ENCODE measurements around the gene ADPRS. TPM values are rescaled to one million over a fixed set of nuclear protein-coding genes. Genes with fewer than 3 reads are reported as not detected.

Gene ADPRS
- total RNA-seq, 4 donors from 2014 or later, result 41.0 to 64.3 (median 48.0) TPM

DNA sequence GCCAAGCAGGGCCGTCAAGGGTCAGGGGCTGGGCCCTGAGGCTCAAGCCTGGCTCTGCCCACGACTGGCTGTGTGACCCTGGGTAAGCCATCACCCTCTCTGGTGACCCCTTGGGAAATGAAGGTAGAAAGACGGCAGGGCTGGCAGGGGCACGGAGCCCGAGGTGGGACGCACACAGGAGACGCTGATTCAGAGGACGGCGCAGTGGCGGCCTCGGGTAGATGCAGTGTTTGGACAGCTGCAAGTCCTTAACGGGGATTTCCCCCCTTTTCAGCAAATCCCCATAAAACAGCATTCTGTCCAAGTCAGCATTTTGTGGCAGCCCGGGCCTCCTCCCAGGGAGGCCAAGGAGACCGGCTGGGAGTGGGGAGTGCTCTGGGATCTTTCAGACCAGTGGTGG is 19.6 kb downstream of the ADPRS start:
- Histone ChIP-seq H3K36me3 (no peaks in the 10 kb centered on the region), H3K4me1 (peaks cover 0 to 34% (median 3%) of the 10 kb centered on the region in 4 donors), H3K27ac (peak overlapping the region in 2 of 4 donors; percentile 49 to 72), H3K4me3 (no peak overlapping the region), H3K9me3 (no peaks in the 10 kb centered on the region), H3K27me3 (no peaks in the 10 kb centered on the region)
- DNase-seq (ENCODE audit: low spot score in 2 of 2), result no peak
- TF ChIP-seq POLR2A (IDR thresholded peaks at IDR 0.05) (no peak), EP300 (IDR thresholded peaks at IDR 0.05) (no peak)
- TF ChIP-seq, protein P1, sequence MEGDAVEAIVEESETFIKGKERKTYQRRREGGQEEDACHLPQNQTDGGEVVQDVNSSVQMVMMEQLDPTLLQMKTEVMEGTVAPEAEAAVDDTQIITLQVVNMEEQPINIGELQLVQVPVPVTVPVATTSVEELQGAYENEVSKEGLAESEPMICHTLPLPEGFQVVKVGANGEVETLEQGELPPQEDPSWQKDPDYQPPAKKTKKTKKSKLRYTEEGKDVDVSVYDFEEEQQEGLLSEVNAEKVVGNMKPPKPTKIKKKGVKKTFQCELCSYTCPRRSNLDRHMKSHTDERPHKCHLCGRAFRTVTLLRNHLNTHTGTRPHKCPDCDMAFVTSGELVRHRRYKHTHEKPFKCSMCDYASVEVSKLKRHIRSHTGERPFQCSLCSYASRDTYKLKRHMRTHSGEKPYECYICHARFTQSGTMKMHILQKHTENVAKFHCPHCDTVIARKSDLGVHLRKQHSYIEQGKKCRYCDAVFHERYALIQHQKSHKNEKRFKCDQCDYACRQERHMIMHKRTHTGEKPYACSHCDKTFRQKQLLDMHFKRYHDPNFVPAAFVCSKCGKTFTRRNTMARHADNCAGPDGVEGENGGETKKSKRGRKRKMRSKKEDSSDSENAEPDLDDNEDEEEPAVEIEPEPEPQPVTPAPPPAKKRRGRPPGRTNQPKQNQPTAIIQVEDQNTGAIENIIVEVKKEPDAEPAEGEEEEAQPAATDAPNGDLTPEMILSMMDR (IDR thresholded peaks at IDR 0.05), result no peak
- WGBS, 2 donors, result 57 to 60% methylated on average over 14 of the region's 14 CpGs

DNA sequence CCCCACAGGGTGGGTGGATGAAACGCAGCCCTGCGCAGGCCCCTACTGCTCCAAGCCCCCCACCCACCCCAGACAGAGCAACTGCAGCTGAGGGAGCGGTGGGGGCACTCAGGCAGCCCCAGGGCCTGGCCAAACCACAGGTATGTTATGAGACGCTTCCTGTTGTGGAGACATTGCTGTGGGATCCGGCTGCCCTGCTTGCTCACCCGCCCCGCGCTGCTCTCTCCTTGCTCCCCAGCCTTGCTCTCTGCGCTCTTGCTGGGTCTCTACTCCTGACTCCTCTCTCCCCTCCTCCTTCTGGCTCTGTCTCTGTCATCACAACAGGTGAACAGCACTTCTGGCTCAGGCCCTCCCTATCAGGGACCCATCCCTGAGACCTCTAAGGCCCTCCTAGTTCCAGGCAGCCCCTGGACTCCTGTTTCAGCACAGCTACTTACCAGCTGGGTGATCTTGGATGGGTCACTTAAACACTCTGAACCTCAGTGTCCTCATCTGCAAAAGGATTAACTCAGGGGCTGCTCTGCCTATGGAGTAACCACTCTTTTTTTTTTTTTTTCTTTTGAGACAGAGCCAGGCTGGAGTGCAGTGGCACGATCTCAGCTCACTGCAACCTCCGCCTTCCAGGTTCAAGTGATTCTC is 20.5 kb downstream of the ADPRS start:
- TF ChIP-seq EP300 (IDR thresholded peaks at IDR 0.05) (no peak), POLR2A (IDR thresholded peaks at IDR 0.05) (no peak)
- TF ChIP-seq, protein P1 (IDR thresholded peaks at IDR 0.05), result no peak
- no peaks in the 10 kb centered on the region for H3K36me3 ChIP-seq
- H3K4me3 ChIP-seq, result no peak overlapping the region
- H3K9me3 ChIP-seq, result no peaks in the 10 kb centered on the region
- 65% methylated on average over 10 to 11 of the region's 11 CpGs for WGBS, 2 donors
- DNase-seq (ENCODE audit: low spot score in 2 of 2), result no peak
- H3K4me1 ChIP-seq, result peaks cover 0 to 34% (median 3%) of the 10 kb centered on the region in 4 donors
- H3K27ac ChIP-seq, result peak overlapping the region in 2 of 4 donors; percentile 25 to 49
- no peaks in the 10 kb centered on the region for H3K27me3 ChIP-seq

DNA sequence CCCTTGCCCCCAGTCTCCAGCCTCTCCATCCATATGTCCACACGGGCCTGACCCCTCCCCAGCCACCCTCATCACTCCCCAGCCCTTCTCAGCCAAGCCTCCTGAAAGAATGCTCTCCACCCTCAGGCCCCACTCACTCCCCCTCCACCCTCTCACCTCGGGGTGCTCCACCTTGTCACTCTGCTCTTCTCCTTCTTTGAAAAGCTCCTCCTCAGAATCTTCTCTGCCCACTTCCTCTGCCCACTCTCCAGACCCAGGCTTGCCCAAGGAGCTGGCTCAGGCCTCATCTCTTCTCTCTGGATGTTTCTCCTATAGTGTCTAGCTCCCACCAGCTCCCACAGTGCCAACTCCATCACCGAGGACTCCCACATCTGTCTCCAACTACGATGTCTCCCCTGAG is 22.5 kb downstream of the ADPRS start:
- Histone ChIP-seq H3K4me1 (peaks cover 0 to 51% (median 17%) of the 10 kb centered on the region in 4 donors), H3K36me3 (no peaks in the 10 kb centered on the region), H3K4me3 (no peak overlapping the region), H3K27ac (peak overlapping the region in 1 of 4 donors; percentile 20), H3K27me3 (no peaks in the 10 kb centered on the region), H3K9me3 (no peaks in the 10 kb centered on the region)
- no peak for DNase-seq (ENCODE audit: low spot score in 2 of 2)
- TF ChIP-seq POLR2A (IDR thresholded peaks at IDR 0.05), result no peak
- no peak for TF ChIP-seq EP300 (IDR thresholded peaks at IDR 0.05)
- TF ChIP-seq, protein P1 (IDR thresholded peaks at IDR 0.05), result no peak
- WGBS, 2 donors, result 57% methylated on average over 4 of the region's 4 CpGs

DNA sequence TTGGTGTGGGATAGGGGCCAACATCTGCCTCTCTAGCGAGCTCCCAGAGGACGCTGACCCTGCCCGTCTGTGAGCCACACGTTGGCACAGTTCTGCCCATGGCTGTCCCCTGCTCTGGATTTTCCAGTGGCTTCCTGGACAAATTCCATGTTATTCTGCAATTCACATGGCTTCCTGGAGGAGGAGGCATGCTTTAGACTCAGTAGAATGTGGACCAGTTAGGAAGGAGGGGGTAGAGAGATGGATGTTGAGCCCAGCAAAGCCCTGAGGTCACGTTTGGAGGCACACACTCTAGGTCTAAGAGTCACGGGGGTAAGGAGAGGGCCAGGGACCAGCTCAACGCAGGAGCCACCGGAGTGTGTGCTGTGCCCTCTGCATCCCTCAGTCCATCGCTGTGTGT is 24.1 kb downstream of the ADPRS start:
- TF ChIP-seq, protein P1 (IDR thresholded peaks at IDR 0.05), result no peak
- TF ChIP-seq POLR2A (IDR thresholded peaks at IDR 0.05) (no peak), EP300 (IDR thresholded peaks at IDR 0.05) (no peak)
- Histone ChIP-seq H3K27me3 (no peaks in the 10 kb centered on the region), H3K4me3 (no peak overlapping the region), H3K9me3 (no peaks in the 10 kb centered on the region), H3K4me1 (peaks cover 0 to 53% (median 20%) of the 10 kb centered on the region in 4 donors), H3K27ac (no peak overlapping the region), H3K36me3 (no peaks in the 10 kb centered on the region)
- 83 to 85% methylated on average over 9 of the region's 9 CpGs for WGBS, 2 donors
- DNase-seq (ENCODE audit: low spot score in 2 of 2), result no peak

DNA sequence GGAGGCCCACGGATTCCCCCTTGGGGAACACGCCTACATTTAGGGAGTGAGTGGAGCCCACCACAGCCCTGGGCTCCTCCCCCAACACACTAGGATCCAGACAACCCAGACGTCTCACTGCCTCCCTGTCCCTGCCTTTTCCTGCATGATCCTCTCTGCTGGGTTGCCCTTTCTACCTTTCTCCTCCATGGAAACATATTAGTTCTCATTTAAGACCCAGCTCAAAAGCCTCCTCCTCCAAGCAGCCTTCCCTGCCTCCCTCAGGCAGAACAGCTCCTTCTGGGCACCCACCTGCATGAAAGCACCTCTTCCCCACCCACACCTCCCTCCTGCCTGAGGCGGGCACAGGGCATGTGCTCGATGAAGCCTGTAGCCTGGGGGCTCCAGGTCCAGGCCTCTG is 25.7 kb downstream of the ADPRS start:
- TF ChIP-seq POLR2A (IDR thresholded peaks at IDR 0.05) (no peak), EP300 (IDR thresholded peaks at IDR 0.05) (no peak)
- TF ChIP-seq, protein P1 (IDR thresholded peaks at IDR 0.05), result no peak
- Histone ChIP-seq H3K36me3 (no peaks in the 10 kb centered on the region), H3K4me3 (no peak overlapping the region), H3K9me3 (no peaks in the 10 kb centered on the region), H3K4me1 (peaks cover 0 to 53% (median 24%) of the 10 kb centered on the region in 4 donors), H3K27me3 (no peaks in the 10 kb centered on the region), H3K27ac (peak overlapping the region in 2 of 4 donors; percentile 84 to 90)
- 66 to 75% methylated on average over 5 of the region's 5 CpGs for whole genome bisulfite sequencing, 2 donors
- DNase-seq (ENCODE audit: low spot score in 2 of 2), result no peak
